ENCODE measurements around the gene PEX3.

- TF ChIP-seq POLR2AphosphoS5 (IDR thresholded peaks at IDR 0.05; ENCODE audit: low read depth, low read length) (no peak), TAF1 (IDR thresholded peaks at IDR 0.05; ENCODE audit: borderline replicate concordance, insufficient read depth, low read length) (no peak)
Observed at GRCh38 chr6:143485967-143486366, 35.4 kb downstream of the PEX3 start.
